HepG2 (cell line): ENCODE measurements around the gene MST1. TPM values are rescaled to one million over a fixed set of nuclear protein-coding genes. Genes with fewer than 3 reads are reported as not detected.

Experiments
- AKAP8 ChIP-seq: sonication (generic); formaldehyde crosslinking; IDR thresholded peaks from 2 replicates; pipeline ENCODE4 v1.5.1; 2020; ENCODE audit warnings: mild to moderate bottlenecking, missing genetic modification reagents
- ARNT2 ChIP-seq: sonication (generic); formaldehyde crosslinking; IDR thresholded peaks from 2 replicates; pipeline ENCODE4 v1.8.0; 2022; ENCODE audit warnings: mild to moderate bottlenecking, low read depth, missing genetic modification reagents, moderate library complexity
- ATF7 ChIP-seq, 2 experiments: fragments of 450-650 bp in 1 of 2; sonication (generic) in 1 of 2; formaldehyde crosslinking in 1 of 2; IDR thresholded peaks; 2 replicates each; pipeline versions ENCODE4 v1.4.0 to v1.6.1; 2016 to 2020; ENCODE audit warnings: antibody characterized with exemption in 1 of 2, mild to moderate bottlenecking in 1 of 2, missing genetic modification reagents in 1 of 2
- HNF4G ChIP-seq, 2 experiments: sonication (generic) in 1 of 2; formaldehyde crosslinking in 1 of 2; IDR thresholded peaks; 2 replicates each; pipeline versions ENCODE4 v1.4.0 to v1.6.1; 2011 to 2020; ENCODE audit warnings: borderline replicate concordance in 2 of 2, low read depth in 2 of 2, mild to moderate bottlenecking in 2 of 2, low read length in 1 of 2, missing genetic modification reagents in 1 of 2, moderate library complexity in 1 of 2
- KAT2B ChIP-seq: fragments of 150-350 bp; IDR thresholded peaks from 2 replicates; pipeline ENCODE4 v1.6.1; 2014; ENCODE audit warnings: low read depth, low read length, borderline replicate concordance
- MLX ChIP-seq: IDR thresholded peaks from 2 replicates; pipeline ENCODE4 v1.6.1; 2016
- MYNN ChIP-seq: sonication (generic); formaldehyde crosslinking; IDR thresholded peaks from 2 replicates; pipeline ENCODE4 v1.4.0; 2020; ENCODE audit warnings: mild to moderate bottlenecking, low read depth, missing genetic modification reagents
- NR3C1 ChIP-seq: sonication (generic); formaldehyde crosslinking; IDR thresholded peaks from 2 replicates; pipeline ENCODE4 v1.4.0; 2020; ENCODE audit warnings: missing genetic modification reagents
- PBX2 ChIP-seq: IDR thresholded peaks from 2 replicates; pipeline ENCODE4 v1.6.1; 2016; ENCODE audit warnings: control low read depth
- RFXANK ChIP-seq: IDR thresholded peaks from 2 replicates; pipeline ENCODE4 v1.6.1; 2016
- SRSF9 ChIP-seq: fragments of 200-400 bp; formaldehyde crosslinking; IDR thresholded peaks from 2 replicates; pipeline ENCODE4 v1.6.1; 2018; ENCODE audit warnings: borderline replicate concordance, mild to moderate bottlenecking, low read depth, low read length; ENCODE audit not compliant: insufficient read depth, poor library complexity, severe bottlenecking
- TOPORS ChIP-seq: sonication (generic); formaldehyde crosslinking; IDR thresholded peaks from 2 replicates; pipeline ENCODE4 v1.8.0; 2023; ENCODE audit warnings: mild to moderate bottlenecking, missing genetic modification reagents
- ZNF10 ChIP-seq: sonication (generic); formaldehyde crosslinking; IDR thresholded peaks from 2 replicates; pipeline ENCODE4 v1.4.0; 2020; ENCODE audit warnings: mild to moderate bottlenecking, low read depth, missing genetic modification reagents, borderline replicate concordance
- ZNF431 ChIP-seq: sonication (generic); formaldehyde crosslinking; IDR thresholded peaks from 2 replicates; pipeline ENCODE4 v1.9.0; 2022; ENCODE audit warnings: missing genetic modification reagents, low read depth, mild to moderate bottlenecking, borderline replicate concordance
- polyA plus RNA-seq, 8 experiments: library from polyadenylated mRNA; depleted of rRNA in 3 of 8; stranded (reverse) in 7 of 8; unstranded in 1 of 8; fragments of >200 nt; fragmentation: Illumina TruSeq in 4 of 8; extraction: Trizol in 4 of 8; gene quantifications; 2 replicates each; pipeline versions ENCODE4 v1.2.1 to v1.2.3, GENCODE V29; 2011 to 2016; ENCODE audit warnings: low read depth in 4 of 8, missing spikeins in 1 of 8, mixed read lengths in 1 of 8; ENCODE audit not compliant: insufficient read depth in 1 of 8
- total RNA-seq, 5 experiments: library from RNA; depleted of rRNA; stranded (reverse); fragments of >200 nt; fragmentation: Illumina TruSeq; extraction: Trizol; gene quantifications; 2 replicates each; pipeline ENCODE4 v1.2.3, GENCODE V29; 2016; ENCODE audit warnings: low read depth in 1 of 5
- TF ChIP-seq, protein P1 (sequence below), 2 experiments: fragments of 450-650 bp in 1 of 2; sonication (generic) in 1 of 2; formaldehyde crosslinking in 1 of 2; IDR thresholded peaks; 2 replicates each; pipeline versions ENCODE4 v1.6.1 to v1.8.0; 2016 to 2022; ENCODE audit warnings: antibody characterized with exemption in 1 of 2, mild to moderate bottlenecking in 1 of 2, missing genetic modification reagents in 1 of 2
- TF ChIP-seq, protein P2 (sequence below): sonication (generic); formaldehyde crosslinking; conservative IDR thresholded peaks from 2 replicates; pipeline ENCODE4 v1.8.0; 2022; ENCODE audit warnings: missing genetic modification reagents

The MST1 gene
- total and polyA plus RNA-seq, 2 of the 13 experiments (the other 11 are each of a cell fraction or from before 2014, with no cell fraction given): 189 to 452 TPM

DNA sequence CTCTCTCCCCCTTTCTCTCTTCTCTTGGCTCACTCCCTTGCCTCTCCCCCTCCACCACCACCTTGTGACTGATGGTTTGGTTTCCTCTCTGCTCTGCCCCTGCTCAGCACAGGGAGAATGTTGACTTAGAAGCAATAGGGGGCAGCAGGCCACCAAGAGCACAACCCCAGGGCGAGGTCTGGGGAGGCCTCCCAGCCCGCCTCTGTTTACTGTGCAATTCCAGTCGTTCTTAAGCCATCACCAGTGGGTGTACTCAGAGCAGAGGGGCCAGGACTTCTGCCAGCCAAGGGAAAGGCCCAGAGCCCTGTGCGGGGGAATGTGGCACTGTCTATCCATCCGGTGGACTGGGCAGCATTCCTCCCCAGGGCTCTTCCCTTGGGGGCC is 20.9 kb downstream of the MST1 start (continued):
- TF ChIP-seq ATF7 (IDR thresholded peaks at IDR 0.05) (no peak), ATF7 (CRISPR knock-in tag; IDR thresholded peaks at IDR 0.05) (no peak), HNF4G (IDR thresholded peaks at IDR 0.05; ENCODE audit: borderline replicate concordance, low read depth, low read length) (no peak; the same call in 1 of the 2 replicates), HNF4G (CRISPR knock-in tag; IDR thresholded peaks at IDR 0.05; ENCODE audit: borderline replicate concordance, low read depth) (peak; percentile 43; the same call in 1 of the 2 replicates), MLX (no peak), PBX2 (CRISPR knock-in tag) (no peak), ARNT2 (CRISPR knock-in tag) (no peak), RFXANK (CRISPR knock-in tag) (no peak), KAT2B (no peak), ZNF10 (CRISPR knock-in tag) (no peak), AKAP8 (CRISPR knock-in tag) (no peak), SRSF9 (no peak), MYNN (no peak), NR3C1 (CRISPR knock-in tag) (no peak), ZNF431 (CRISPR knock-in tag) (no peak), TOPORS (no peak)
- TF ChIP-seq, protein P1, sequence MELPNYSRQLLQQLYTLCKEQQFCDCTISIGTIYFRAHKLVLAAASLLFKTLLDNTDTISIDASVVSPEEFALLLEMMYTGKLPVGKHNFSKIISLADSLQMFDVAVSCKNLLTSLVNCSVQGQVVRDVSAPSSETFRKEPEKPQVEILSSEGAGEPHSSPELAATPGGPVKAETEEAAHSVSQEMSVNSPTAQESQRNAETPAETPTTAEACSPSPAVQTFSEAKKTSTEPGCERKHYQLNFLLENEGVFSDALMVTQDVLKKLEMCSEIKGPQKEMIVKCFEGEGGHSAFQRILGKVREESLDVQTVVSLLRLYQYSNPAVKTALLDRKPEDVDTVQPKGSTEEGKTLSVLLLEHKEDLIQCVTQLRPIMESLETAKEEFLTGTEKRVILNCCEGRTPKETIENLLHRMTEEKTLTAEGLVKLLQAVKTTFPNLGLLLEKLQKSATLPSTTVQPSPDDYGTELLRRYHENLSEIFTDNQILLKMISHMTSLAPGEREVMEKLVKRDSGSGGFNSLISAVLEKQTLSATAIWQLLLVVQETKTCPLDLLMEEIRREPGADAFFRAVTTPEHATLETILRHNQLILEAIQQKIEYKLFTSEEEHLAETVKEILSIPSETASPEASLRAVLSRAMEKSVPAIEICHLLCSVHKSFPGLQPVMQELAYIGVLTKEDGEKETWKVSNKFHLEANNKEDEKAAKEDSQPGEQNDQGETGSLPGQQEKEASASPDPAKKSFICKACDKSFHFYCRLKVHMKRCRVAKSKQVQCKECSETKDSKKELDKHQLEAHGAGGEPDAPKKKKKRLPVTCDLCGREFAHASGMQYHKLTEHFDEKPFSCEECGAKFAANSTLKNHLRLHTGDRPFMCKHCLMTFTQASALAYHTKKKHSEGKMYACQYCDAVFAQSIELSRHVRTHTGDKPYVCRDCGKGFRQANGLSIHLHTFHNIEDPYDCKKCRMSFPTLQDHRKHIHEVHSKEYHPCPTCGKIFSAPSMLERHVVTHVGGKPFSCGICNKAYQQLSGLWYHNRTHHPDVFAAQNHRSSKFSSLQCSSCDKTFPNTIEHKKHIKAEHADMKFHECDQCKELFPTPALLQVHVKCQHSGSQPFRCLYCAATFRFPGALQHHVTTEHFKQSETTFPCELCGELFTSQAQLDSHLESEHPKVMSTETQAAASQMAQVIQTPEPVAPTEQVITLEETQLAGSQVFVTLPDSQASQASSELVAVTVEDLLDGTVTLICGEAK (IDR thresholded peaks at IDR 0.05): no peak
- TF ChIP-seq, protein P1 (CRISPR knock-in tag; IDR thresholded peaks at IDR 0.05): no peak; the same call in 1 of the 2 replicates
- TF ChIP-seq, protein P2, sequence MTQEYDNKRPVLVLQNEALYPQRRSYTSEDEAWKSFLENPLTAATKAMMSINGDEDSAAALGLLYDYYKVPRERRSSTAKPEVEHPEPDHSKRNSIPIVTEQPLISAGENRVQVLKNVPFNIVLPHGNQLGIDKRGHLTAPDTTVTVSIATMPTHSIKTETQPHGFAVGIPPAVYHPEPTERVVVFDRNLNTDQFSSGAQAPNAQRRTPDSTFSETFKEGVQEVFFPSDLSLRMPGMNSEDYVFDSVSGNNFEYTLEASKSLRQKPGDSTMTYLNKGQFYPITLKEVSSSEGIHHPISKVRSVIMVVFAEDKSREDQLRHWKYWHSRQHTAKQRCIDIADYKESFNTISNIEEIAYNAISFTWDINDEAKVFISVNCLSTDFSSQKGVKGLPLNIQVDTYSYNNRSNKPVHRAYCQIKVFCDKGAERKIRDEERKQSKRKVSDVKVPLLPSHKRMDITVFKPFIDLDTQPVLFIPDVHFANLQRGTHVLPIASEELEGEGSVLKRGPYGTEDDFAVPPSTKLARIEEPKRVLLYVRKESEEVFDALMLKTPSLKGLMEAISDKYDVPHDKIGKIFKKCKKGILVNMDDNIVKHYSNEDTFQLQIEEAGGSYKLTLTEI (CRISPR knock-in tag): no peak
